GM23248 (cell line): Measurements from ENCODE around the gene SGCG. TPM values are rescaled to one million over a fixed set of nuclear protein-coding genes. Genes with fewer than 3 reads are reported as not detected.
A peak's percentile ranks its signal among the peaks of the same experiment; 100 is the strongest.

Experiments
- DNase-seq: peaks from one replicate; pipeline ENCODE4 v3.0.0-alpha.2; 2015
- H2AFZ ChIP-seq: fragments of 200-600 bp; sonication (generic); 2 replicates; pipeline ENCODE4 v1.6.1; 2016; ENCODE audit warnings: antibody characterized with exemption
- H3F3A ChIP-seq: fragments of 200-600 bp; sonication (generic); 2 replicates; pipeline ENCODE4 v1.6.1; 2016; ENCODE audit warnings: mild to moderate bottlenecking, antibody characterized with exemption, mixed run types; ENCODE audit not compliant: insufficient read depth
- H3K27ac ChIP-seq: fragments of 200-600 bp; sonication (generic); 2 replicates; pipeline ENCODE4 v1.5.1; 2016; ENCODE audit warnings: mild to moderate bottlenecking
- H3K27me3 ChIP-seq: fragments of 200-600 bp; sonication (generic); replicated peaks from 2 replicates; pipeline ENCODE4 v1.6.1; 2016; ENCODE audit warnings: mild to moderate bottlenecking; ENCODE audit not compliant: insufficient read depth
- H3K36me3 ChIP-seq: fragments of 200-600 bp; sonication (generic); 2 replicates; pipeline ENCODE4 v1.6.1; 2016; ENCODE audit warnings: low read depth, mild to moderate bottlenecking
- H3K4me1 ChIP-seq: fragments of 200-600 bp; sonication (generic); 2 replicates; pipeline ENCODE4 v1.6.1; 2016; ENCODE audit warnings: mild to moderate bottlenecking; ENCODE audit not compliant: insufficient read depth
- H3K4me2 ChIP-seq: fragments of 200-600 bp; sonication (generic); one replicate; pipeline ENCODE4 v1.6.1; 2016; ENCODE audit warnings: mild to moderate bottlenecking; ENCODE audit not compliant: unreplicated experiment
- H3K4me3 ChIP-seq: fragments of 200-600 bp; sonication (generic); 2 replicates; pipeline ENCODE4 v1.5.1; 2016; ENCODE audit warnings: mild to moderate bottlenecking
- H3K79me2 ChIP-seq: fragments of 200-600 bp; sonication (generic); 2 replicates; pipeline ENCODE4 v1.6.1; 2016; ENCODE audit warnings: mild to moderate bottlenecking; ENCODE audit not compliant: insufficient read depth
- H3K9ac ChIP-seq: fragments of 200-600 bp; sonication (generic); 2 replicates; pipeline ENCODE4 v1.6.1; 2016; ENCODE audit warnings: mild to moderate bottlenecking
- H3K9me2 ChIP-seq: fragments of 200-600 bp; sonication (generic); 2 replicates; pipeline ENCODE4 v1.6.1; 2016; ENCODE audit warnings: mixed run types, mild to moderate bottlenecking, moderate library complexity; ENCODE audit not compliant: insufficient read depth
- H3K9me3 ChIP-seq: fragments of 200-600 bp; sonication (generic); one replicate; pipeline ENCODE4 v1.6.1; 2017; ENCODE audit warnings: low read depth
- H4K20me1 ChIP-seq: fragments of 200-600 bp; sonication (generic); 2 replicates; pipeline ENCODE4 v1.6.0; 2016; ENCODE audit not compliant: insufficient read depth
- EZH2 ChIP-seq: fragments of 200-600 bp; sonication (generic); IDR thresholded peaks from 2 replicates; pipeline ENCODE4 v1.6.1; 2018; ENCODE audit warnings: antibody characterized with exemption, mild to moderate bottlenecking; ENCODE audit not compliant: insufficient read depth, poor library complexity, severe bottlenecking
- EZH2phosphoT487 ChIP-seq: fragments of 200-600 bp; sonication (generic); IDR thresholded peaks from 2 replicates; pipeline ENCODE4 v1.6.1; 2018; ENCODE audit warnings: antibody characterized with exemption, moderate library complexity, mild to moderate bottlenecking, low read depth; ENCODE audit not compliant: insufficient read depth
- WGBS, 2 experiments: methylation state at CpG; one replicate each; pipeline ENCODE4 v1.1.6; 2015 to 2017; ENCODE audit warnings: low lambda C conversion rate in 2 of 2, low coverage in 1 of 2; ENCODE audit errors: missing lambda C conversion rate in 2 of 2; 5-methylcytosine and 5-hydroxymethylcytosine counted together
- in situ Hi-C: fragments of 300-500 bp; cut with MboI; formaldehyde crosslinking; loops from 2 replicates; pipeline ENCODE4 v1.15.0; 2020
- polyA plus RNA-seq: library from polyadenylated mRNA; unstranded; fragments of >200 nt; fragmentation: Nextera tagmentation; extraction: Ambion mirVana; gene quantifications from 2 replicates; pipeline ENCODE4 v1.2.1, GENCODE V29; 2016
- small RNA-seq: library from RNA; depleted of rRNA; stranded (forward); fragments of <200 nt; gene quantifications from one replicate; pipeline ENCODE3, GENCODE V24; 2014; ENCODE audit warnings: low read depth, low replicate concordance
- total RNA-seq: library from RNA; depleted of rRNA; stranded (reverse); fragments of >200 nt; shearing (Covaris generic); gene quantifications from 2 replicates; pipeline ENCODE4 v1.2.3, GENCODE V29; 2014

SGCG gene
- total and polyA plus RNA-seq, 2 experiments from 2014 or later: 2.9 to 4.5 TPM

GRCh38 chr13:23359882-23360281 is 179.1 kb downstream of the SGCG start:
- H3K27me3 ChIP-seq: no peaks in the 10 kb centered on the region
- H3K9me3 ChIP-seq: no peaks in the 10 kb centered on the region
- DNase-seq: no peak
- no peak overlapping the region for H3K27ac ChIP-seq
- no peaks in the 10 kb centered on the region for H3K9me2 ChIP-seq
- H3K4me2 ChIP-seq: no peak overlapping the region
- H2AFZ ChIP-seq: no peak overlapping the region
- H3K79me2 ChIP-seq: peaks cover 95% of the 10 kb centered on the region
- H3K4me1 ChIP-seq: peaks cover 6% of the 10 kb centered on the region; the same call in 1 of the 2 replicates
- no peak overlapping the region for H3K4me3 ChIP-seq
- WGBS, 2 experiments: 96 to 100% methylated on average over 1 of the region's 1 CpG
- H3K9ac ChIP-seq: no peak overlapping the region
- H4K20me1 ChIP-seq: no peaks in the 10 kb centered on the region
- in situ Hi-C loops: no loop called here
- TF ChIP-seq EZH2 (no peak), EZH2phosphoT487 (no peak)
- peaks cover 48% of the 10 kb centered on the region for H3K36me3 ChIP-seq
- H3F3A ChIP-seq: peaks cover 8% of the 10 kb centered on the region; the same call in 1 of the 2 replicates

- no peaks in the 10 kb centered on the region for H3K27me3 ChIP-seq
- no peak overlapping the region for H2AFZ ChIP-seq
- H3K9me2 ChIP-seq: no peaks in the 10 kb centered on the region
- no peak for DNase-seq
- H3K27ac ChIP-seq: no peak overlapping the region
- no peaks in the 10 kb centered on the region for H4K20me1 ChIP-seq
- H3K79me2 ChIP-seq: peaks cover 97% of the 10 kb centered on the region
- H3K4me3 ChIP-seq: no peak overlapping the region
- peaks cover 82% of the 10 kb centered on the region for H3K36me3 ChIP-seq
- no peak for TF ChIP-seq EZH2phosphoT487
- no peak for TF ChIP-seq EZH2
- peaks cover 5% of the 10 kb centered on the region for H3F3A ChIP-seq
- in situ Hi-C loops: no loop called here
- WGBS, 2 experiments: 92 to 97% methylated on average over 3 of the region's 3 CpGs
- H3K9ac ChIP-seq: no peak overlapping the region
- H3K4me1 ChIP-seq: no peaks in the 10 kb centered on the region
- no peak overlapping the region for H3K4me2 ChIP-seq
- H3K9me3 ChIP-seq: no peaks in the 10 kb centered on the region
Observed at GRCh38 chr13:23365652-23366051, 184.9 kb downstream of the SGCG start.

DNA sequence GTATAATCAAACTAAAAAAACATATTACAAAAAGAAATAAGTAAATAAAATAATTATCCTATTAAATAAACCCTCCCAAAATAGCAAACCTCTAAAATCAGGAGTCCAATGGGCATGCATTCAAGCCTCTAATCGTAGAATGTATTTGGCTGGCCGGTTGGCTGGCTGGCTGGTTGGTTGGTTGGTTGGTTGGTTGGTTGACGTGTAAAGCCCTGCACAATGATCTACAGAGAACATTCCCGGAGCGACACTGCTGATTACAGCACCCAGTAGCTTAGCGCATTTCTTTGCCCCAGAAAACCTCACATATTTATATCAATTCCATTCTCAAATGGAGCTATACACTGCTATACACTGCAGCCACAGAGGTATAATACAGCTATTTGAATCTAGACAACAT is 187.1 kb downstream of the SGCG start:
- no peak overlapping the region for H2AFZ ChIP-seq
- no peak for DNase-seq
- H4K20me1 ChIP-seq: peaks cover 12% of the 10 kb centered on the region; the same call in 1 of the 2 replicates
- TF ChIP-seq EZH2 (no peak), EZH2phosphoT487 (no peak)
- H3K4me3 ChIP-seq: no peak overlapping the region
- WGBS, 2 experiments: 96% methylated on average over 6 of the region's 6 CpGs
- H3K36me3 ChIP-seq: peaks cover 87% of the 10 kb centered on the region
- in situ Hi-C loops: no loop called here
- peaks cover 15% of the 10 kb centered on the region for H3K4me1 ChIP-seq
- H3K27me3 ChIP-seq: no peaks in the 10 kb centered on the region
- H3K4me2 ChIP-seq: no peak overlapping the region
- H3K9me3 ChIP-seq: no peaks in the 10 kb centered on the region
- no peaks in the 10 kb centered on the region for H3K9me2 ChIP-seq
- H3K9ac ChIP-seq: no peak overlapping the region
- peaks cover 5% of the 10 kb centered on the region for H3F3A ChIP-seq
- no peak overlapping the region for H3K27ac ChIP-seq
- H3K79me2 ChIP-seq: peaks cover 98% of the 10 kb centered on the region

DNA sequence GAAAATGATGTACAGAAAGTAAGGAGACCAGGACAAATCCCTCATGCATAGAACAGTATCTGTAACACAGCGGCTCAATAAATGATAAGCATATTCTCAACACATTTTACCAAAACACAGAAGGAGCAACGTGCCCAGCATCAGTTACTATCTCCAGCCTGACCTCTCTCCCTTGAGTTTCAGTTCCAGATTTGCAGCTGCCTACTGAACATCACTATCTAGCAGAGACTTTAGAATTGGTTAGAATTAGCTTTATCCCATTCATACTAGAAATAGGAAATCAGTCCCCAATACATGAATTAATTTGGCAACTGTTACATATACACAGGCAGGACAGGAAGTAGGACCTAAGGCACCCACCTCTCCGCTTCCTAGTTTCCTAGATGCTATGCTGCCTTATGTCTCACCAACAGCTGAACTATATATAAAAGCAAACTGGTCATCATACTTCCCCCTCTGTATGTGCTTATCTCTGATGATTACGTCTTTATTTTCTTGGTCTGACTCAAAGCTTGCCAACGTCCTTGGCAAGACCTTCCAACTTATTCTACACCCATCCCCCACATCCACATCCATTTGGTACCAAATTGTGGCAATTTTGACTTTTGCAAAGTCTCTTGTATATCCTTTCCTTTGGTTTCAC is 191.6 kb downstream of the SGCG start:
- Histone ChIP-seq H3K36me3 (peaks cover 42% of the 10 kb centered on the region), H3K79me2 (peaks cover 76% of the 10 kb centered on the region), H3K4me3 (peak overlapping the region; percentile 41), H4K20me1 (peaks cover 12% of the 10 kb centered on the region; the same call in 1 of the 2 replicates), H3F3A (peaks cover 18% of the 10 kb centered on the region), H3K27me3 (no peaks in the 10 kb centered on the region), H3K9ac (no peak overlapping the region), H2AFZ (no peak overlapping the region), H3K4me2 (peak overlapping the region; percentile 90), H3K9me2 (no peaks in the 10 kb centered on the region), H3K4me1 (peaks cover 42% of the 10 kb centered on the region), H3K9me3 (no peaks in the 10 kb centered on the region), H3K27ac (no peak overlapping the region)
- 39 to 41% methylated on average over 5 of the region's 5 CpGs for WGBS, 2 experiments
- peak; percentile 58 for DNase-seq
- TF ChIP-seq EZH2 (no peak), EZH2phosphoT487 (no peak)
- in situ Hi-C loops: no loop called here

Small RNA genes lying within 50 kb of the gene (small RNA-seq; reads per million reads assigned to genes)
- gene RNU6-58P: not detected
- not detected for gene RNY3P4
